ENCODE results near the gene KRTAP3-2. TPM values are rescaled to one million over a fixed set of nuclear protein-coding genes. Genes with fewer than 3 reads are reported as not detected.

KRTAP3-2 gene
- total RNA-seq, 2 experiments from 2014 or later = not detected

DNA sequence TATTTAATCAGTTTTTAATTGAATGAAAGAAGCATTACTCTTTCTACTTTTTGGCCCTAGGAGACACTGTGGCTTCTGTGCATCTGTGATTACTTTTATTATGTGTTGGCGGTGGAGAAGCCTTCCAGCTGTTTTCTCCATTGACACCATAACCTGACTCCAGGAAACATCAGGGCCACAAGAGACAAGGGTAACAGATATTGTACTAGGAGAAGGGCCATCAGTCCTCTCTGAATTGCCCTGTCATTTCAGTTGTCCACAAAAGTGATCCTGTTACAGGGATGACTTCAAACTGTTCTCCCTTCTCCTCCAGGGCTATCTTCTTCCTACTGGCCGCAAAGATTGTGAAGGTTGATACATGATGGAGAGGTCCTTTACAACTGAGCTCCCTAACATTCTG is 47.6 kb downstream of the KRTAP3-2 start:
- intact Hi-C loops (cut with micrococcal nuclease; ENCODE audit: unreplicated experiment) = no loop called here
- no peaks in the 10 kb centered on the region for H3K9me3 ChIP-seq (ENCODE audit: low read length)
- H4K20me1 ChIP-seq (ENCODE audit: insufficient read depth, low read length) = no peaks in the 10 kb centered on the region
- DNase-seq (ENCODE audit: low spot score) = no peak
- no peak overlapping the region for H3K27ac ChIP-seq (ENCODE audit: low read depth, low read length, poor library complexity, severe bottlenecking)
- POLR2A ChIA-PET = no interaction called here
- CTCF ChIA-PET (ENCODE audit: unreplicated experiment) = no interaction called here
- H3K4me3 ChIP-seq (ENCODE audit: low read depth, low read length, poor library complexity, severe bottlenecking) = no peak overlapping the region
- no peaks in the 10 kb centered on the region for H3K36me3 ChIP-seq (ENCODE audit: insufficient read depth, low read length)
- no peaks in the 10 kb centered on the region for H3K4me1 ChIP-seq (ENCODE audit: insufficient read depth, low read length, poor library complexity, severe bottlenecking)
- H3K4me2 ChIP-seq (ENCODE audit: low read length) = no peak overlapping the region
- no peak overlapping the region for H2AFZ ChIP-seq (ENCODE audit: low read length)
- no peaks in the 10 kb centered on the region for H3K9me2 ChIP-seq (ENCODE audit: insufficient read depth, low read length)
- no TSS peak for BruUV-seq (replicated peaks)
- no peak for TF ChIP-seq EZH2phosphoT487 (IDR thresholded peaks at IDR 0.05; ENCODE audit: borderline replicate concordance, low read depth, low read length)
- TF ChIP-seq, protein P1, sequence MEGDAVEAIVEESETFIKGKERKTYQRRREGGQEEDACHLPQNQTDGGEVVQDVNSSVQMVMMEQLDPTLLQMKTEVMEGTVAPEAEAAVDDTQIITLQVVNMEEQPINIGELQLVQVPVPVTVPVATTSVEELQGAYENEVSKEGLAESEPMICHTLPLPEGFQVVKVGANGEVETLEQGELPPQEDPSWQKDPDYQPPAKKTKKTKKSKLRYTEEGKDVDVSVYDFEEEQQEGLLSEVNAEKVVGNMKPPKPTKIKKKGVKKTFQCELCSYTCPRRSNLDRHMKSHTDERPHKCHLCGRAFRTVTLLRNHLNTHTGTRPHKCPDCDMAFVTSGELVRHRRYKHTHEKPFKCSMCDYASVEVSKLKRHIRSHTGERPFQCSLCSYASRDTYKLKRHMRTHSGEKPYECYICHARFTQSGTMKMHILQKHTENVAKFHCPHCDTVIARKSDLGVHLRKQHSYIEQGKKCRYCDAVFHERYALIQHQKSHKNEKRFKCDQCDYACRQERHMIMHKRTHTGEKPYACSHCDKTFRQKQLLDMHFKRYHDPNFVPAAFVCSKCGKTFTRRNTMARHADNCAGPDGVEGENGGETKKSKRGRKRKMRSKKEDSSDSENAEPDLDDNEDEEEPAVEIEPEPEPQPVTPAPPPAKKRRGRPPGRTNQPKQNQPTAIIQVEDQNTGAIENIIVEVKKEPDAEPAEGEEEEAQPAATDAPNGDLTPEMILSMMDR (conservative IDR thresholded peaks at IDR 0.05; ENCODE audit: low read length) = no peak
- H3K79me2 ChIP-seq (ENCODE audit: insufficient read depth, low read depth, low read length) = no peaks in the 10 kb centered on the region

- H3K27ac ChIP-seq (ENCODE audit: low read depth, low read length, poor library complexity, severe bottlenecking) = no peak overlapping the region
- no peaks in the 10 kb centered on the region for H3K4me1 ChIP-seq (ENCODE audit: insufficient read depth, low read length, poor library complexity, severe bottlenecking)
These were observed 48.6 kb downstream of the KRTAP3-2 start for GRCh38 chr17:40951011-40951622.

DNA sequence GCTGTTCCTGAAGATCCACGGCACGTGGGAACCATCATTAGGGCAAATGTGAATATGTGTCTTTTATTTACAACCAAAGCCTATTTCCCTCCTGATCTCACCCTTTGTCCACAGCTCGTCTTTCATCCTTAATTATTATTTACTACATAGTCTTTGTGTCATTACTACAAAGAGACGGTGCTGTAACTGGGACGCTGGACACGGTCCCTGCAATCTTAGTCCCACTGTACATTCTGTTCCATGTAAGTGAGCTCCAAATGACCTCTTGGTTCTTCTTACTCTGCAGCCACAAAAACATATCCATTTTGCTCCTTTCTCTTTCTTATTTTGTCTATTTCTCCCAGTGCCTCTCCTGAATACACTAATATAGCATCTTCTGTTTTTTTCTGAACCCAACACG is 49.5 kb downstream of the KRTAP3-2 start:
- no peak overlapping the region for H3K4me2 ChIP-seq (ENCODE audit: low read length)
- no peaks in the 10 kb centered on the region for H4K20me1 ChIP-seq (ENCODE audit: insufficient read depth, low read length)
- no peaks in the 10 kb centered on the region for H3K9me3 ChIP-seq (ENCODE audit: low read length)
- H3K79me2 ChIP-seq (ENCODE audit: insufficient read depth, low read depth, low read length) = no peaks in the 10 kb centered on the region
- no peak overlapping the region for H3K27ac ChIP-seq (ENCODE audit: low read depth, low read length, poor library complexity, severe bottlenecking)
- TF ChIP-seq, protein P1 (conservative IDR thresholded peaks at IDR 0.05; ENCODE audit: low read length) = no peak
- no peak for TF ChIP-seq EZH2phosphoT487 (IDR thresholded peaks at IDR 0.05; ENCODE audit: borderline replicate concordance, low read depth, low read length)
- intact Hi-C loops (cut with micrococcal nuclease; ENCODE audit: unreplicated experiment) = no loop called here
- no peaks in the 10 kb centered on the region for H3K36me3 ChIP-seq (ENCODE audit: insufficient read depth, low read length)
- no peak overlapping the region for H2AFZ ChIP-seq (ENCODE audit: low read length)
- no TSS peak for BruUV-seq (replicated peaks)
- no peak for DNase-seq (ENCODE audit: low spot score)
- H3K4me1 ChIP-seq (ENCODE audit: insufficient read depth, low read length, poor library complexity, severe bottlenecking) = no peaks in the 10 kb centered on the region
- H3K9me2 ChIP-seq (ENCODE audit: insufficient read depth, low read length) = no peaks in the 10 kb centered on the region
- no peak overlapping the region for H3K4me3 ChIP-seq (ENCODE audit: low read depth, low read length, poor library complexity, severe bottlenecking)
- ChIA-PET CTCF (ENCODE audit: unreplicated experiment) (no interaction called here), POLR2A (no interaction called here)

More at GRCh38 chr17:40951011-40951622, 48.6 kb downstream of the KRTAP3-2 start:
- Histone ChIP-seq H3K4me3 (ENCODE audit: low read depth, low read length, poor library complexity, severe bottlenecking) (no peak overlapping the region), H3K79me2 (ENCODE audit: insufficient read depth, low read depth, low read length) (no peaks in the 10 kb centered on the region), H3K9me2 (ENCODE audit: insufficient read depth, low read length) (no peaks in the 10 kb centered on the region), H3K9me3 (ENCODE audit: low read length) (no peaks in the 10 kb centered on the region), H3K4me2 (ENCODE audit: low read length) (no peak overlapping the region), H3K36me3 (ENCODE audit: insufficient read depth, low read length) (no peaks in the 10 kb centered on the region), H2AFZ (ENCODE audit: low read length) (no peak overlapping the region), H4K20me1 (ENCODE audit: insufficient read depth, low read length) (no peaks in the 10 kb centered on the region)
- DNase-seq (ENCODE audit: low spot score) = no peak
- ChIA-PET CTCF (ENCODE audit: unreplicated experiment) (no interaction called here), POLR2A (no interaction called here)
- TF ChIP-seq, protein P1 (conservative IDR thresholded peaks at IDR 0.05; ENCODE audit: low read length) = no peak
- TF ChIP-seq EZH2phosphoT487 (IDR thresholded peaks at IDR 0.05; ENCODE audit: borderline replicate concordance, low read depth, low read length) = no peak
- BruUV-seq (replicated peaks) = no TSS peak
- intact Hi-C loops (cut with micrococcal nuclease; ENCODE audit: unreplicated experiment) = no loop called here

Measured in OCI-LY7 (cell line).